ENCODE data around the gene WDR93.

DNA sequence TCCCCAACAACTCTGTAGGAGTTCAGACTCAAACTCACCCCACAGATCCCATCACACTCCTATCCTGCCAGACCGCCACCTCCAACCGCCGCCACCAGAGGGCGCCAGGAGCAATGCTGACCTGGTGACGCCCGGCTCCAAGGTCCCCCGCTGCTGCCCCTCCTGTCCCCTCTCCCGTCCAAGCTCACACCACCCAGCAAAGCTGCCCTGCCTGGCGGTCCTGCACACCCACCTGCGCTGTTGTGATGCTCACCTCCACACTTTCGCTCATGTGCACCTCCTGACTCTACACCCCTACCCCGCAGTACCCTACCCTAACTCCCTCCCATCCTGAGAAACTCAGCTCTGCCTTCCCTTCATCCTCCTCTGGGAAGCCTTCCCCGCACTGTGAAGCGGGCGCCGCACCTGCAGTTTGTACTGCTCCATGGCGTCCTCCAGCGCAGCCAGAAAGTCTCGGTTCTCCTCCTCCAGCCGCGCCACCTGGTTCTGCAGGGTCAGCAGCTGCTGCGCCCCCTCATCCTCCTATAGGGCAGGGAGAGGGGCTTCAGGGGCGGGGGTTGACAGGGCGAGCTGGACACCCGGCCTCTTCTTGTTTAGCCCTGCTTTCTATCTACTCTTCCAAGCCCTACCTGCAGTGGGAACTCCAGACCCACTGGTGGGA lies 43.3 kb upstream of the WDR93 start:
- TF ChIP-seq, protein P1, sequence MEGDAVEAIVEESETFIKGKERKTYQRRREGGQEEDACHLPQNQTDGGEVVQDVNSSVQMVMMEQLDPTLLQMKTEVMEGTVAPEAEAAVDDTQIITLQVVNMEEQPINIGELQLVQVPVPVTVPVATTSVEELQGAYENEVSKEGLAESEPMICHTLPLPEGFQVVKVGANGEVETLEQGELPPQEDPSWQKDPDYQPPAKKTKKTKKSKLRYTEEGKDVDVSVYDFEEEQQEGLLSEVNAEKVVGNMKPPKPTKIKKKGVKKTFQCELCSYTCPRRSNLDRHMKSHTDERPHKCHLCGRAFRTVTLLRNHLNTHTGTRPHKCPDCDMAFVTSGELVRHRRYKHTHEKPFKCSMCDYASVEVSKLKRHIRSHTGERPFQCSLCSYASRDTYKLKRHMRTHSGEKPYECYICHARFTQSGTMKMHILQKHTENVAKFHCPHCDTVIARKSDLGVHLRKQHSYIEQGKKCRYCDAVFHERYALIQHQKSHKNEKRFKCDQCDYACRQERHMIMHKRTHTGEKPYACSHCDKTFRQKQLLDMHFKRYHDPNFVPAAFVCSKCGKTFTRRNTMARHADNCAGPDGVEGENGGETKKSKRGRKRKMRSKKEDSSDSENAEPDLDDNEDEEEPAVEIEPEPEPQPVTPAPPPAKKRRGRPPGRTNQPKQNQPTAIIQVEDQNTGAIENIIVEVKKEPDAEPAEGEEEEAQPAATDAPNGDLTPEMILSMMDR (IDR thresholded peaks at IDR 0.05) = peak; percentile 74 to 84 (median 77)
- no peak for TF ChIP-seq POLR2A (IDR thresholded peaks at IDR 0.05)

Measured in adrenal gland (tissue), 5 donors.